AG09309 (cell line): ENCODE results near the gene PRSS57.

ENCODE experiments used
- DNase-seq: peaks from one replicate; pipeline ENCODE4 v3.0.0-alpha.2; 2010; ENCODE audit warnings: low read depth
- H3K4me3 ChIP-seq: 2 replicates; pipeline ENCODE4 v1.5.1; 2011; ENCODE audit warnings: mild to moderate bottlenecking, low read depth, low read length, moderate library complexity; ENCODE audit not compliant: control insufficient read depth
- TF ChIP-seq, protein P1 (sequence below): IDR thresholded peaks from 2 replicates; pipeline ENCODE4 v1.5.1; 2011; ENCODE audit warnings: mild to moderate bottlenecking, low read depth, low read length, inconsistent platforms; ENCODE audit not compliant: insufficient read depth, control insufficient read depth; ENCODE audit errors: missing control alignments

The PRSS57 gene

DNA sequence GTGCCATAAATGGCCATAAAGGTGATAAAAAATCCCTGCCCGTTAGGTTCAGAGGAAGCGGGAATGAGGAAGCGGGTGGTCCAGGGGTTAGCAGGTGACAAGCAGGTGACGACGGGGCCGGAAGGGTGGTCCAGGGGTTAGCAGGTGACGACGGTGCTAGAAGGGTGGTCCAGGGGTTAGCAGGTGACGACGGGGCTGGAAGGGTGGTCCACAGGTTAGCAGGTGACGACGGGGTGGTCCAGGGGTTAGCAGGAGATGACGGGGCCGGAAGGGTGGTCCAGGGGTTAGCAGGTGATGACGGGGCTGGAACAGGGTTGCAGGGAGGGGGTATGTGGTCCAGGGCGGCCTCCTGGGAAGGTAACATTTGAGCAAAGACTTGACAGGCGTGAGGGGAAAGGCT is 6.3 kb downstream of the PRSS57 start:
- DNase-seq, result no peak
- no peak overlapping the region for H3K4me3 ChIP-seq
- TF ChIP-seq, protein P1, sequence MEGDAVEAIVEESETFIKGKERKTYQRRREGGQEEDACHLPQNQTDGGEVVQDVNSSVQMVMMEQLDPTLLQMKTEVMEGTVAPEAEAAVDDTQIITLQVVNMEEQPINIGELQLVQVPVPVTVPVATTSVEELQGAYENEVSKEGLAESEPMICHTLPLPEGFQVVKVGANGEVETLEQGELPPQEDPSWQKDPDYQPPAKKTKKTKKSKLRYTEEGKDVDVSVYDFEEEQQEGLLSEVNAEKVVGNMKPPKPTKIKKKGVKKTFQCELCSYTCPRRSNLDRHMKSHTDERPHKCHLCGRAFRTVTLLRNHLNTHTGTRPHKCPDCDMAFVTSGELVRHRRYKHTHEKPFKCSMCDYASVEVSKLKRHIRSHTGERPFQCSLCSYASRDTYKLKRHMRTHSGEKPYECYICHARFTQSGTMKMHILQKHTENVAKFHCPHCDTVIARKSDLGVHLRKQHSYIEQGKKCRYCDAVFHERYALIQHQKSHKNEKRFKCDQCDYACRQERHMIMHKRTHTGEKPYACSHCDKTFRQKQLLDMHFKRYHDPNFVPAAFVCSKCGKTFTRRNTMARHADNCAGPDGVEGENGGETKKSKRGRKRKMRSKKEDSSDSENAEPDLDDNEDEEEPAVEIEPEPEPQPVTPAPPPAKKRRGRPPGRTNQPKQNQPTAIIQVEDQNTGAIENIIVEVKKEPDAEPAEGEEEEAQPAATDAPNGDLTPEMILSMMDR, result no peak

DNA sequence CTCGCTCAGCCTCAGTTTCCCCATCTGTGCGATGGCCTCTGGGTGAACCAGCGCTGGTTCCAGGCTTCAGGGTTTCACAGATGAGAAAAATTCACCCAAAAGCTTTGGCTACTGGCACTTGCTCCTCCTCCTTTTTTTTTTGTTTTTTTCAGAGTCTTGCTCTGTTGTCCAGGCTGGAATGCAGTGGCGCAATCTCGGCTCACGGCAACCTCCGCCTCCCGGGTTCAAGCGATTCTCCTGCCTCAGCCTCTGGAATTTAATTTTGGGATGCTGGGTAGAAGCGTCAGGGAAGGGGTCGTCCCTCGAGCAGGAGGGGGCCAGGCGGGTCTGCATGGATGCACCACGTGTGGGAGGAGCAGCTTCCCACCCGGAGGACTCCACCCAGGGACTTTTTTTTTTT is 7.0 kb downstream of the PRSS57 start:
- TF ChIP-seq, protein P1, result no peak
- no peak for DNase-seq
- H3K4me3 ChIP-seq, result no peak overlapping the region

DNA sequence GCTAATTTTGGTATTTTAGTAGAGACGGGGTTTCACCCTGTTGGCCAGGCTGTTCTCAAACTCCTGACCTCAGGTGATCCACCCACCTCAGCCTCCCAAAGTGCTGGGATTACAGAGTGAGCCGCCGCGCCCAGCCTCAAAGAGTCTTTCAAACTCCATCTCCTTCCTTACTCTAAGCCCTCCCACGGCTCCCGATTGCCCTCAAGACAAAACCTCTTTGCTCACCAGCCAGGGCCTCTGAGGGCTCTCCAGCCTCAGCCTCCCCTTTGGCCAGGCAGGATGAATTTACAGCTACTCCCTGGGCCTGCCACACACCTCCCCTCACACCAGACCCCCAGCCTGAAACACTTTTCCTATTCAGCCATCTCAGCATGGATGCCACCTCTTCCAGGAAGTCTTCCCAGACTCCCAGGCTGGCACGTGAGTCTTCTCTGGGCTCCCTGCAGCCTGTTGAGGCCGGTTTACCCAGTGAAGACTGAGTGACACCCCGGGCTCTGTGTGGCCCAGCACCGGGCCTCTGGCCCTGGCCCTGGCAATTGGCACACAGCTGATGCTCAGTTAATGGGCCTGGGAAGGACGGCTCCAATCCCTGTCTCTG is 7.6 kb downstream of the PRSS57 start:
- no peak overlapping the region for H3K4me3 ChIP-seq
- TF ChIP-seq, protein P1, result no peak
- DNase-seq, result no peak

DNA sequence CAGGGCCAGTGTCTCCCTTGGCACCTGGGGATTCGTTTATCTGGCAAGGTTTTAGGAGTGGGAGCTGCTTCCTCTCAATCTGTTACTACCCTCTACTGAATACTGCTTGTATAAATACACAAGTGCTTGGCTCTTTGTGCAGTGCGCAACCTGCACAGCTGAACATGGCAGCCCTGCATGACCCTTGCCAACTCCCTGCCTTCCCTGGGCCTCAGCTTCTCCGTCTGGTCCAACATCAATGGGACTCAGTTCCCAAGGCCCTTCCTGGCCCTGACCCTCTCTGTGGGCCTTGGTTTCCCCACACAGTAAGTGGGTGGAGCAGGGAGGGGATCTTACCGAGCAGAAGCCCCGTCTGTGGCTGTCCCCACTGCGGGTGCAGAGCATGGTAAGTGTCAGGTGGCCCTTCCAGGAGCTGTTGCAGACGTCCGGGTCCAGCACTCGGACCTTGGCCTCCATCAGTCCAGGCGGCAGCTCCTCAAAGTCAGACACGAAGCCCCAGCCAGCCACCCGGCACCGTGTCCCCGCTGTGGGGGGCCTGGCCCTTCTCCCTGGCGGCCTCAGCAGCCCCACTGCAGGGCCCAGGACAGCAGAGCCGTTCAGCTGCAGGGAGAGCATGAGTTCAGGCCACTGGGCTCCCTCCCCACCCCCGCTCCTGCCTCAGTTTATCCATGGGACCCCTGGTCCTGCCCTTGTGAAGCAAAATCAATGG is 8.5 kb downstream of the PRSS57 start:
- DNase-seq, result no peak
- TF ChIP-seq, protein P1, result no peak
- H3K4me3 ChIP-seq, result no peak overlapping the region

DNA sequence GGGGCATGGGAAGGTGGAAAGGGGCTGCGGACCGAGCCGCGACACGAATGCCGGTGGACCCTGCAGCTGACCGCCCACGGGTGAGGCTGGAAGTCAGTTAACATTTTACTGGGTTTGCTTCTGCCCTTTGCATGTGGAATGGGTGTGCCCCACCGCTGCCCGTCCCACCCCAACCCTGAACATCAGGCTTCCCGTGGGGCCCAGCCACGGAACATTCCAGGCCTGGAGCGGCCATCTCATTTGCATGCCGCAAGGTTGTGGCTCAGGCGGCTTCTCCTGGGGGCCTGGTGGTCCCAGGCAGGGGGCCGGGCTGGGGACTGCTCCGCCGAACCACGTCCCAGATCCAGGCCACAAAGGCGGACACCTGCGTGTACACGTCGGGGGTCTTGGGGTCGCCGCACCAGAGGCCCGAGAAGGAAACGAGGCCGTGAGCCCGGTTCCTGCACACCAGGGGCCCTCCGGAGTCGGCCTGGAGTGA is 9.8 kb downstream of the PRSS57 start:
- no peak for DNase-seq
- TF ChIP-seq, protein P1, result no peak
- H3K4me3 ChIP-seq, result no peak overlapping the region

DNA sequence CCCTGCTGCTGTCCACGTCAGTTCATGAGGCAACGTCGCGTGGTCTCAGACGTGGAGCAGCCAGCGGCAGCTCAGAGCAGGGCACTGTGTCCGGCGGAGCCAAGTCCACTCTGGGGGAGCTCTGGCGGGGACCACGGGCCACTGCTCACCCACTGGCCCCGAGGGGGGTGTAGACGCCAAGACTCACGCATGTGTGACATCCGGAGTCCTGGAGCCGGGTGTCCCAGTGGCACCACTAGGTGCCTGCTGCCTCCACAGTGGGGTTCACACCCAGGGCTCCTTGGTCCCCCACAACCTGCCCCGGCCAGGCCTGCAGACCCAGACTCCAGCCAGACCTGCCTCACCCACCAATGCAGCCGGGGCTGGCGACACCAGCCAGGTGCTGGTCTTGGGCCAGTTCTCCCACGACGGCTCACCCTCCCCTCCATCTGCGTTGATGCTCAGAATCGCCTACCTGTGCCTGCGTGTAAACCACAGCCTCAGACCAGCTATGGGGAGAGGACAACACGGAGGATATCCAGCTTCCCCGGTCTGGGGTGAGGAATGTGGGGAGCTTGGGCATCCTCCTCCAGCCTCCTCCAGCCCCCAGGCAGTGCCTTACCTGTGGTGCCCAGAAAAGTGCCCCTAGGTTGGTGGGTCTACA is 12.5 kb downstream of the PRSS57 start:
- no peak overlapping the region for H3K4me3 ChIP-seq
- TF ChIP-seq, protein P1, result no peak
- DNase-seq, result no peak
